Muscle layer of colon (tissue), 2 donors: ENCODE measurements around the gene LRMDA.
A peak's percentile ranks its signal among the peaks of the same experiment; 100 is the strongest.

ENCODE experiments used
- H3K27ac ChIP-seq: one replicate; pipeline ENCODE4 v1.7.0; 2013; ENCODE audit warnings: low read depth, mild to moderate bottlenecking, low read length, moderate library complexity
- H3K27me3 ChIP-seq, 2 donors: one replicate each; pipeline ENCODE4 v1.7.0; 2013; ENCODE audit warnings: low read length in 2 of 2, mild to moderate bottlenecking in 2 of 2; ENCODE audit not compliant: insufficient read depth in 2 of 2, control insufficient read depth in 1 of 2
- H3K36me3 ChIP-seq: one replicate; pipeline ENCODE4 v1.7.0; 2013; ENCODE audit warnings: mild to moderate bottlenecking, low read length; ENCODE audit not compliant: insufficient read depth
- H3K4me1 ChIP-seq: one replicate; pipeline ENCODE4 v1.7.0; 2013; ENCODE audit warnings: mild to moderate bottlenecking, low read length; ENCODE audit not compliant: insufficient read depth
- H3K4me3 ChIP-seq, 2 donors: one replicate each; pipeline ENCODE4 v1.7.0; 2013; ENCODE audit warnings: low read length in 2 of 2, low read depth in 1 of 2, mild to moderate bottlenecking in 1 of 2, moderate library complexity in 1 of 2
- H3K9ac ChIP-seq: one replicate; pipeline ENCODE4 v1.7.0; 2013; ENCODE audit warnings: low read length
- H3K9me3 ChIP-seq: one replicate; pipeline ENCODE4 v1.7.0; 2013; ENCODE audit warnings: mild to moderate bottlenecking, low read length
- donor health status: abdominal sarcoma.
- donor health status: Adenocarcinoma of cecum.

Gene LRMDA

GRCh38 chr10:75441682-75442081, 10.3 kb downstream of the LRMDA start:
- Histone ChIP-seq H3K36me3 (no peaks in the 10 kb centered on the region), H3K27ac (no peak overlapping the region), H3K4me3 (no peak overlapping the region), H3K9me3 (peaks cover 4% of the 10 kb centered on the region), H3K9ac (no peak overlapping the region), H3K27me3 (no peaks in the 10 kb centered on the region), H3K4me1 (no peaks in the 10 kb centered on the region)

DNA sequence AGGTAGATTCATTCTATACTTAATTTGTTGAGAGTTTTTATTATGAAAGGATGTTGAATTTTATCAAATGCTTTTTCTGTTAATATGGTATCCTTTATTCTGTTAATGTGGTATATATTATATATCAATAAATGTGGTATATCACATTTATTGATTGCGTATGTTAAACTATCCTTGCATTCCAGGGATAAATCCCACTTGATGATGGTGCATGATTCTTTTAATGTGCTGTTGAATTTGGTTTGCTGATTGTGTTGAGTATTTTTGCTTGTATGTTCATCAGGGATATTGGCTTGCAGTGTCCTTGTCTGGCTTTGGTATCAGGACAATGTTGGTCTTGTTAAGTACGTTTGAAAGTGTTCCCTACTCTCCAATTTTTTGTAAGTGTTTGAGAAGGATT, 11.9 kb downstream of the LRMDA start:
- no peaks in the 10 kb centered on the region for H3K27me3 ChIP-seq
- H3K9me3 ChIP-seq, result peaks cover 4% of the 10 kb centered on the region
- no peak overlapping the region for H3K4me3 ChIP-seq
- H3K36me3 ChIP-seq, result no peaks in the 10 kb centered on the region
- no peak overlapping the region for H3K27ac ChIP-seq
- no peak overlapping the region for H3K9ac ChIP-seq
- no peaks in the 10 kb centered on the region for H3K4me1 ChIP-seq

DNA sequence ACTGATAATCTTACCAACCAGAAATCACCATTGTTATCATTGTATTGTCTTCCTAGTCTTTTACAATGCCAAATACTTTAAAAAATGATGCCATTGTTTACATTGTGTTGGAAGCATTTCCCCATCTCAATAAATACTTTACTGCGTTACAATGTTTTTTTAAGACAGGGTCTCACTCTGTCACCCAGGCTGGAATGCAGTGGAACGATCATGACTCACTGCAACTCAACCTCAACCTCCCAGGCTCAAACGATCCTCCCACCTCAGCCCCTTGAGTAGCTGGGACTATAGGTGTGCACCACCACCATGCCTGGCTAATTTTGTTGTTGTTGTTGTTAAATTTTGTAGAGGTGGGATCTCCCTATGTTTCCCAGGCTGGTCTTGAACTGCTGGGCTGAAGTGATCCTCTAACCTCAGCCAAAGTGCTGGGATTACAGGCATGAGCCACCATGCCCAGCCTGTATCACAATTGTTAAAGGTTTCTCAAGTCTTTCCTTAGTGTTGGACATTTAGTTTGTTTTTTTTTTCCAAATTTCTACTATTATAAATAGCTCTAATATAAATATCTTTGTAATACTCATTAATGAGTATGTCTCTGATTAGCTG, 13.5 kb downstream of the LRMDA start:
- Histone ChIP-seq H3K9me3 (peaks cover 4% of the 10 kb centered on the region), H3K9ac (no peak overlapping the region)

DNA sequence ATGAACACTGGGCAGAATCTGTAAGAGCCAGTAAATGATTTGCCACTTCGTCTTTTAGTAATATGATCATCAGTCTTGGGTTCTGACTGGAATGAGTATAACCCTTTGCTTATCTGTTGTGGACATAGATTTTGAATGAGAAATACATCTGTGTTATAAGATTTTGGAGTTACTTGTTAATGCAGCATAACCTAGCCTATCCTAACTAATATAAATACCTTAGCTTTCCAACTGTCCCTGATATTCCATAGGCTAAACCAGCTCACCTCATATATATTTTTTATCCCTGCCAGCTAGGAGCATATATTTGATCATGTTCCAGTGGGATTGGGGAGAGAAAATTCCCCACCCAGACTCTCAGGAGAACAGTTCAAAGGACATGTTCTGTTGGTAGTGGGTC, 15.1 kb downstream of the LRMDA start:
- Histone ChIP-seq H3K9ac (no peak overlapping the region), H3K4me1 (peaks cover 5% of the 10 kb centered on the region), H3K9me3 (peaks cover 4% of the 10 kb centered on the region), H3K36me3 (no peaks in the 10 kb centered on the region), H3K4me3 (no peak overlapping the region), H3K27ac (no peak overlapping the region), H3K27me3 (no peaks in the 10 kb centered on the region)

More for the DNA sequence above, 13.5 kb downstream of the LRMDA start:
- no peaks in the 10 kb centered on the region for H3K27me3 ChIP-seq
- no peak overlapping the region for H3K27ac ChIP-seq
- no peak overlapping the region for H3K4me3 ChIP-seq
- peaks cover 3% of the 10 kb centered on the region for H3K4me1 ChIP-seq
- no peaks in the 10 kb centered on the region for H3K36me3 ChIP-seq

DNA sequence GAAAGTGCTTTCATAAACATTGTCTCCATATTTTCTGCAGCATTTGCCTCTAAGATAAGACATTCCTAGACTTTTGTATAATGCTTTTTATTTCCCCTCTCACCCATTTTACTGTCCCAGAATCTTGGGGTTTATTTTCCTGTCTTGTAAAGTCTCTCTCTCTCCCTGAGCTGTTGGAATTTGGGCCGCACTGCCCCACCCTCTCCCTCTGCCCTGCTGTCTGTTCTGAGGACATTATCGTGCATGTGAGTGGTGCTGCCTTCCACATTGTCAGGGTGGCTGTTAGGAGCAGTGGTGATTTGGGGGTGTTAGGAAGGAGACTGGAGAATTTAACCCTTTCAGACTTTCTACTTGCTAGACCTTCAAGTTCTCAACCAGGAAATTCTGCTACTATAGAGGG, 16.7 kb downstream of the LRMDA start:
- Histone ChIP-seq H3K27ac (no peak overlapping the region), H3K4me3 (no peak overlapping the region), H3K4me1 (peaks cover 5% of the 10 kb centered on the region), H3K9me3 (peaks cover 4% of the 10 kb centered on the region), H3K27me3 (no peaks in the 10 kb centered on the region), H3K9ac (no peak overlapping the region), H3K36me3 (no peaks in the 10 kb centered on the region)

GRCh38 chr10:75449382-75450074, 18.1 kb downstream of the LRMDA start:
- no peak overlapping the region for H3K9ac ChIP-seq
- H3K4me3 ChIP-seq, result no peak overlapping the region
- H3K9me3 ChIP-seq, result peaks cover 4% of the 10 kb centered on the region
- peaks cover 5% of the 10 kb centered on the region for H3K4me1 ChIP-seq
- H3K27ac ChIP-seq, result peak overlapping the region; percentile 14
- no peaks in the 10 kb centered on the region for H3K36me3 ChIP-seq
- no peaks in the 10 kb centered on the region for H3K27me3 ChIP-seq

DNA sequence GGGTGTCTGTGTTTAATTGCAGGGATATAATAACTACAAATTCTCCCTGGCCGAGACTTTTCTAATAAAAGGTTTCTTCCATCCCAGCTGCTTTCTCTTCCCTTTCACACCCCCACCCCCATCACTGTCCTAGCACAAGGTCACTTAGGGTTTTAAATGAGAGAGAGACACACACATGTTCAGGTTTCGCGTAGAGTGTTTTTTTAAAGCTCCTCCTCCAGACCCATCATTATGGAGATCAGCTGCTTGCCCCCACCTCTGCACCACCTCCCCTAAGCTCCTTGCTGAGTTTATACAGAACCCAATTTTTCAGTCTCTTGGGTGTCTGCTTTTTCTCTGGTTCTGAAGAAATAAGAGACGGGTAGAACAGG, 18.6 kb downstream of the LRMDA start:
- Histone ChIP-seq H3K9ac (no peak overlapping the region), H3K27me3 (no peaks in the 10 kb centered on the region), H3K9me3 (peaks cover 4% of the 10 kb centered on the region), H3K4me1 (peaks cover 5% of the 10 kb centered on the region), H3K4me3 (no peak overlapping the region), H3K27ac (peak overlapping the region; percentile 14), H3K36me3 (no peaks in the 10 kb centered on the region)

DNA sequence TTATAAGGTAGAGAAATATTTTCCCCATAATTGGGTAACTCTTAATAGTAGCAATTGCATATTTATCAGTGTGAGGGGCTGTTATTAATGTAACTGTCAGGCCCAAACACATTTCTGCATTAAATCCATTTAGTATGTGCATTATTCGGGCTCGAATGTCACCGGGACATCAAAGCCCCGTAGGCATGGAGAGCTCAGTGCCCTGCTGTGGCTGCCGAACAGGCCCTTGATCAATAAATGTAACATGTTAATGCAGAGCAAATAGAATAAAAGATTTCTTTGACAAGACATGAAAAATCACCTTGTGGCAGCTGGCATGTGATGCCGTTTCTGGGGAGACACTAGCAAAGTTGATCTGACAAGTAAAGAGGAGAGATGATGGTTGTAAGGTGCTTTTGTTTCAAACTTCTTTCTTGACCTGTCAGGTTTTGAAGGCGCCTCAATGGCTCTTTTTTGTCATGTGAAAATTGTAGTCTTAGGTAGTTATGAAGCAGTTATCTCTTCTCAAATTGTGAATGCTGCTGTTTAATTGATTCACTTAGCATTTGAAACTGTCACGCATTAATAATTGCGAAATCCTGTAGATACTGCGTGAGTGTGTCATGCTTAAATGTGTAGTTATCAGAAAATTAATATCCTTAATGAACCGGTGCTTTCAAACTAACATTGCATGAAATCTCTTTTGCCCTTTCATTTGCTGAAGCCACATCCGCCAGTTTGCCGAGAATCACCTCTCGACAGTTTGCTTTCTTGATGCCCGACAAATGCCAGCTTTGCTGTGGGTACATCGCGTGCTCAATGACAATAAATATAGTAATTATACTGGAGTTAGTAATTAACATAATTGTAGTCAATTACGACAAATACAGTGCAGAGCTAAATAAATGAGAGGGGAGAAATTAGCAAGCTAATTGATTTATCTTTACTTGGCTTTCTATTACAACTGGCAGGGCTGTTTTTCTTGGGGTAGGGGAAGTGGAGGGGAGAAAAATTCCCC, 19.5 kb downstream of the LRMDA start:
- no peak overlapping the region for H3K27ac ChIP-seq
- no peaks in the 10 kb centered on the region for H3K27me3 ChIP-seq
- no peaks in the 10 kb centered on the region for H3K36me3 ChIP-seq
- peaks cover 4% of the 10 kb centered on the region for H3K9me3 ChIP-seq
- H3K4me3 ChIP-seq, result no peak overlapping the region
- H3K9ac ChIP-seq, result no peak overlapping the region
- H3K4me1 ChIP-seq, result peaks cover 5% of the 10 kb centered on the region

GRCh38 chr10:75451831-75452230, 20.4 kb downstream of the LRMDA start:
- H3K27ac ChIP-seq, result no peak overlapping the region
- peaks cover 5% of the 10 kb centered on the region for H3K4me1 ChIP-seq
- H3K4me3 ChIP-seq, result no peak overlapping the region
- H3K9me3 ChIP-seq, result no peaks in the 10 kb centered on the region
- H3K9ac ChIP-seq, result no peak overlapping the region
- H3K27me3 ChIP-seq, result no peaks in the 10 kb centered on the region
- H3K36me3 ChIP-seq, result no peaks in the 10 kb centered on the region

- Histone ChIP-seq H3K27ac (no peak overlapping the region), H3K9ac (no peak overlapping the region), H3K4me3 (no peak overlapping the region), H3K9me3 (no peaks in the 10 kb centered on the region), H3K4me1 (peaks cover 5% of the 10 kb centered on the region), H3K27me3 (no peaks in the 10 kb centered on the region), H3K36me3 (no peaks in the 10 kb centered on the region)
Observed at GRCh38 chr10:75452997-75453396, 21.6 kb downstream of the LRMDA start.

DNA sequence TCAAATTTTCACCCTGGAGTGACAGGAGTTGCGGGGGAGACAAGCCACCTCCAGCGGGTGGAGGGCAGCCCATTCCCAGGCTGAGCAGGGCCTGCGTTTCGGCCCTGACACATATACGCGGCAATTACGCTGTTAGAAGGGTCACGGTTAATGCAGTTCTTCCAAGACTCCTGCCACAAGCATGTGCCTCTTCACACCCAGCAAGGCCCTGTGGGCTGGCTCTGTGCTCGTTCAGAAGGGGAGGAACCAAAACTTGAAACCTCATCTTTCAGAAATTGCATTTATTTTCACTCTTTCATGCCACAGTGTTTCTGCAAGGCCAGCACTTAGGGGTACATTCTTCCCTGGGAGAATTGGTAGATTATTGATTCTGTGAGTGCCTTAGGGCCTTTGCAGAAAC, 24.7 kb downstream of the LRMDA start:
- no peak overlapping the region for H3K4me3 ChIP-seq
- H3K27me3 ChIP-seq, result no peaks in the 10 kb centered on the region
- no peak overlapping the region for H3K27ac ChIP-seq
- H3K9me3 ChIP-seq, result no peaks in the 10 kb centered on the region
- H3K36me3 ChIP-seq, result no peaks in the 10 kb centered on the region
- no peaks in the 10 kb centered on the region for H3K4me1 ChIP-seq
- no peak overlapping the region for H3K9ac ChIP-seq
